ENCODE results near the gene SNRNP200.

The SNRNP200 gene

GRCh38 chr2:96305091-96305978, at the start of gene SNRNP200:
TSS of gene SNRNP200 (minus strand) at chr2:96305546. CDS start at chr2:96305437, 109 bp downstream.
- DNase-seq (ENCODE audit: low read depth): peak; percentile 82

- DNase-seq (ENCODE audit: low read depth): no peak
Measured at GRCh38 chr2:96354492-96354891, 49.1 kb upstream of the SNRNP200 start.

DNA sequence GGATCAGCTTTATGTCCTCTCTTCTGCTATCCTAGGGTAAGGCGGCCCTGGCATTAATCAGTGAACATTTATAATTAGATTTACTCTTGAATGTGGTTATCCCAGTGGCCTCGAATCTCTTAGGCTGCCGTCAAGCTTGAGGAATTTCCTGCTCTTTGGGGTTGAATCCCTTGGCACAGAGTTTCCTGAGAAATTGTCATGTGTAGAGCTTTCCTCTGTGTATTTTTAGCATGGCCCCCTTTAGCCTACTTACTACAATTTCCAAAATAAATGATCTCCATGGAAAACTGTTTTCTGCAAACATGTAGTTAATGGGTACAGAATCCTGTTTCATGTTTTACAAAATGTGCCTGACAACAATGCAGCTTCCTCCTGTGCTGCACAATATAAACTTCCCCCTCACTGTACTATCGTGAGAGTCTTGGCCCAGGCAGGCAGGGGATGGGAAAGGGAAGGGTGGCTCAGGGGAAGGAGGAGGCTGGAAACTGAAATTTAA, 48.3 kb upstream of the SNRNP200 start:
- DNase-seq (ENCODE audit: low read depth): no peak

- no peak for DNase-seq (ENCODE audit: low read depth)
Measured at GRCh38 chr2:96353032-96353561, 47.8 kb upstream of the SNRNP200 start.

DNA sequence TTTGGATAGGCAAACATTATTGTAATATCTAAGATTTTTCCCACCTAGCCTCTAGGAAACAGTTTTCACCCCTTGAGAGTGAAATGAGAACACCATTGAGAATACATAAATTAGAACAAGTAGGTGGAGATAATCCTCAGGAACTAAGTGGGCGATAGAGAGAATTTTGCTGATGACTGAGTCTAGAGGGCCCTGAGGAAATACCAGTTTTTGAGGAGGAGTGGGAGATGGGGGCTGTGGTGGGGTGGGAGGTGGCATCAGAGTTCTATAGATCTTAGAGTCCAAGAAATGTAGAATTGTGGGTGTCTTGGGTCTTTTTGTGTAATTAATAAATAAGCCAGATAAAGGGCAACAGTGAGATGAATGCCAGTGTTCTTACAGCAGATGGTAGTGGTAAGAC, 42.0 kb upstream of the SNRNP200 start:
- DNase-seq (ENCODE audit: low read depth): no peak

DNA sequence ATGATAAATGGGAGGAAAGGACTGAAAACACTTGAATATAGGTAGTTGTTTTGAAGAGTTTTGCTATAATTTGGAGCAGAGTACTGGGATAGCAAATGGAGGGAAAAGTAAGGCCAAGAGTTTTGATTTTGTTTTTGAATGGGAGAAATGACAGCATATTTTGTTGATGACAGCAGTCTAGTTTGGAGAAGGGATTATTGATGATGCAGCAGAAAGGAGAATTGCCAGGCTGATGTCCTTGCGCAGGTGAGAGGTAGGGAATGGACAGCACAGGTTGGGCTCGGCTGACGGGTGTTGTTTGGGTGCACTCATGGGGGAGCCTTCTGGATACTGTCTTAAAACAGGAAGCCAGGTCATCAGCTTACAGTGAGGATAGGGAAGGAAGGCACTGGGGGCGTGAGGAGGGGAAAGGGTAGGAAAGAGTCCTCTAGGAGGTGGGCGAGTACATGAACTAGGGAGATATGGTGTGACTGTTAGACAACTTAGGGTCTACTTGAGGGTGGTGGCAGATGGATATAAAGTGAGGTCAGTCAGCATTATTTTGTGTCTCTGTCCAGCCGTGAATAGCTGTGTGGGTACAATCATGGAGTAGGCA, 40.6 kb upstream of the SNRNP200 start:
- no peak for DNase-seq (ENCODE audit: low read depth)

DNA sequence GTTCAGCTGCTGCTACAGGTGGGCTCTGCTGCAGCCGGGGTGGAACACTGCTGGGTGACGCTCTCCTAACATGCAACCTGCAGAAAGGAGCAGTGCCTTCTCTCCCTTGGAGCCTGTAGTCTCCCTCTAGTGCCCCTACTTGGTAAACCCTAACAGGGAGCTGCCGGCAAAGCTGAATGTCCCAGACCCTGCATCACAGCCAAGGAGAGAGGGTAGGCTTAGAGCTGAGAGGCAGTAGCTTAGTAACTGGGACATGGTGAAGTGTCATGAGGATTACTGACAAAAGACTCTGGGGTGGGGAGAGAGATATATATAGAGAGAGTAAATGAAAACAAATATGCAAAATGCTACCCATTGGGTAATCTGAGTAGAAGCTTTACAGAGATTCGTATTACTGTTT, 40.1 kb upstream of the SNRNP200 start:
- no peak for DNase-seq (ENCODE audit: low read depth)

- DNase-seq (ENCODE audit: low read depth): no peak
Measured at GRCh38 chr2:96344011-96344410, 38.7 kb upstream of the SNRNP200 start.

DNA sequence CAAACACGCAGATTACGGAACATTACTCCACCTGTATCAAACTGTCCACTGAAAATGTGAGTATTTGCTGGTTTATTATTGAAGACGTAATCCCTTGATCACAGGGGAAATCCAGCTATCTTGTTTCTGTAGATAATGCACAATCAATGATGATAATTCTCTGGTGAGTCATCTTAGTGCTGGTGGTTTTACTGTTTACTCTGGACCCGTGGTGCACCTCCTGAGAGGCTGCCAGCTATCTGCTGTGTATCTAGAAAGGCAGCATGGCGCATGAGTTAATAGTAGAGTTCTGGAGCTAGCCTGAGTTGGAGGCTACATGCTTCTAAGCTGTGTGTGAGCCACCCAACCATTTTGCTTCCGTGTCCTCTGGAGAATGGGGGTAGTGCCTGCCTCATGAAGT, 36.7 kb upstream of the SNRNP200 start:
- DNase-seq (ENCODE audit: low read depth): no peak

DNA sequence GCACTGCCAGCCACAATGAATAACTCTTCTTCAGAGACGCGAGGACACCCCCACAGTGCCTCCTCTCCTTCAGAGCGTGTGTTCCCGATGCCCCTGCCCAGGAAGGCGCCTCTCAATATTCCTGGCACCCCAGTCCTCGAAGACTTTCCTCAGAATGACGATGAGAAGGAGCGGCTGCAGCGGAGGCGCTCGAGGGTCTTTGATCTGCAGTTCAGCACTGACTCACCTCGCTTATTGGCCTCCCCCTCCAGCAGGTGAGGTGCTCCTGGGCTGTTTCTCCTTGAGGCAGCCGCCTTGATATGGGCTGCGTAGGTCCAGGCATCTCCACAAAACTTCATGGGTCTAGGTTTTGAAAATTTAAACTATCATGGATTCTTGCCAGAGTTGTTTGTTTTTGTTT, 36.3 kb upstream of the SNRNP200 start:
- DNase-seq (ENCODE audit: low read depth): no peak

GRCh38 chr2:96340493-96341414, 35.4 kb upstream of the SNRNP200 start:
- DNase-seq (ENCODE audit: low read depth): no peak

DNA sequence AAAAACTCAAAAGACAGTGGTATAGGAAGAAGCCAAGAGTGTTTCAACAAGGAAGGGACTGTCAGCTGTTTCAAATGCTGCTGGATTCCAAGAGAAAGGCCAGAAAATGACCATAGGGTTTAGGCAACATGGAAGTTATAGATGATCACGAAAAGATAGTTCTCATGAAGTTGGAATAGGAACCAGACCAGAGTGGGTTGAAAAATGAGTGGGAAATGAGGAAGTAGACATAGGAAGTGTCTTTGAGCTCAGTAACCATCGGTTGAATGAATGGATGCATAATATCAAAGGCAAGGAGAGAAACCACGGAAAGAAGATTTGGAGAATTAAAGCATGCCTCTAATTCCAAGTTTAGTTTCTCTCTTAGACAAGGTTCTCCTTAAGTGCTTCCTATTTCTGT, 31.5 kb upstream of the SNRNP200 start:
- no peak for DNase-seq (ENCODE audit: low read depth)

GRCh38 chr2:96336104-96336775, 30.9 kb upstream of the SNRNP200 start:
- DNase-seq (ENCODE audit: low read depth): no peak

- no peak for DNase-seq (ENCODE audit: low read depth)
Measured at GRCh38 chr2:96333708-96334107, 28.4 kb upstream of the SNRNP200 start.

- no peak for DNase-seq (ENCODE audit: low read depth)
Measured at GRCh38 chr2:96330407-96330806, 25.1 kb upstream of the SNRNP200 start.

GRCh38 chr2:96329874-96330273, 24.5 kb upstream of the SNRNP200 start:
- DNase-seq (ENCODE audit: low read depth): no peak

DNA sequence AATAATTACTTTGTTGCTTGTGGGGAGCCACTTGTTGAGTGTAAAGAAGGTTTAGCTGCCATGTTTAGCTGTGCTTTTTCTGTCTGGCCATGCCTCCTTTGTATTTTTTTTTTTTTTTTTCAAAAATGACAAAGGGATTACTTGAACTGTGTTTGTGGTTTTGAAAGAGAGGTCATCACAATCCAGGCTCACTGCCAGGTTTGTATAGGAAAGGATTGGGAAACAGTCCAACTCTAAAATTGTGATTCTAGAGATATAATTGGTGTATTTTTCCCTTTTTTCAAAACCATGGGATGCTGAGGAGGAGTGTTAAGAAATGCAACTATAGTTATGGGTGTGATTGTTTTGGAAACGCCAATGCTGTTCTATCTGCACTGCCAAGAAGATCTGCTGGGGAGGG, 24.1 kb upstream of the SNRNP200 start:
- DNase-seq (ENCODE audit: low read depth): no peak

DNA sequence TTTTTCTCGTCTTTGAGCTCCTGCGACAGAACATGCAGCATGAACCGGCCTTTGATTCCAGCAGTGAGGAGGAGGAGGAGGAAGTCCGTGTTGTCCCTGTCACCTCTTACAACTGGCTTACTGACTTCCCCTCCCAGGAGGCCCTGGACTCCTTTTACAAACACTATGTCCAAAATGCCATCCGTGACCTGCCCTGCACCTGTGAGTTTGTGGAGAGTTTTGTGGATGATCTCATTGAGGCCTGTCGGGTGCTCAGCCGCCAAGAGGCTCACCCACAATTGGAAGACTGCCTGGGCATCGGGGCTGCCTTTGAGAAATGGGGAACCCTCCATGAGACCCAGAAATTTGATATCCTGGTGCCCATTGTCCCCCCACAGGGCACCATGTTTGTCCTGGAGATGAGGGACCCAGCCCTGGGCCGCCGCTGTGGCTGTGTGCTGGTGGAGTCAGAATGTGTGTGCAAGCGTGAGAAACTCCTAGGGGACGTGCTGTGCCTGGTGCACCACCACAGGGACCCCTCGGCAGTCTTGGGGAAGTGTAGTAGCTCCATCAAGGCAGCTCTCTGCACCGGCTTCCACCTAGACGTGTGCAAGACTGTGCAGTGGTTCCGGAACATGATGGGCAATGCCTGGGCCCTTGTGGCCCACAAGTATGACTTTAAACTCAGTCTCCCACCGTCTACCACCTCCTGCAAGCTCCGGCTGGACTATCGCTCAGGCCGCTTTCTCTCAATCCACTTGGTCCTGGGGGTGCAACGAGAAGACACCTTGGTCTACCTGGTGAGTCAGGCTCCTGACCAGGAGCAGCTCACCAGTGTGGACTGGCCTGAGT, 21.9 kb upstream of the SNRNP200 start:
- DNase-seq (ENCODE audit: low read depth): no peak

GRCh38 chr2:96326564-96326963, 21.2 kb upstream of the SNRNP200 start:
- no peak for DNase-seq (ENCODE audit: low read depth)

DNA sequence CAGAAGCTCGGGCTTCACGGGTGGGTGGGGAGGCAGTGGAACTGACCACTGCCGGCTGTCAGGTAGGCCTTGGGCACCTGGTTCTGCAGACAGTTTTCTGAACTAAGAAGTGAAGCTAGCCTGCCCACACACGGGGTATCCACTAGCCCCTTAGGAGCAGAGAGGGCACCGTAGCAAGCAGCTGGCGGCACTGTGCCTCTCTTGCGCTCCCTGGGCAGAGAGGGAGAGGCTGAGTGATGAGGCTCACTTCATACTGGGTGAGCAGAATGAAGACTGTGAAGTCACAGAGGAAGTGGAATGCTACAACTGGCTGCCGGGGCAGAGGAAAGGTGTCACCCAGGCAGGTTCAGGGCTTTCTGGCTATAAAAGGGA, 20.5 kb upstream of the SNRNP200 start:
- no peak for DNase-seq (ENCODE audit: low read depth)

Data from stimulated activated CD8-positive, alpha-beta memory T cell treated with anti-CD3 and anti-CD28 coated beads, Interleukin-12 subunit alpha, Interleukin-12 subunit beta, amount 100 ng/mL, for 1 hour (primary cell).